IMR-90 (cell line): Measurements from ENCODE around the gene ALKBH5. TPM values are rescaled to one million over a fixed set of nuclear protein-coding genes. Genes with fewer than 3 reads are reported as not detected.

Experiments used
- ATAC-seq: fragments of 200-7000 bp; cut with Tn5 transposase; 2 replicates; pipeline ENCODE4 v1.9.1; 2020; ENCODE audit warnings: low read depth, mild to moderate bottlenecking, moderate library complexity
- BruUV-seq: library from RNA; stranded (reverse); fragments of 400-500 nt; replicated peaks from 2 replicates; lab custom pipeline; 2021; lab: Mats Ljungman, UMichigan
- CTCF ChIA-PET: fragments of 300-600 bp; formaldehyde crosslinking; extraction: SDS; loops from one replicate; lab custom pipeline; 2021; ENCODE audit warnings: antibody characterized with exemption; lab: Yijun Ruan, JAX
- POLR2A ChIA-PET: fragments of 300-600 bp; sonication (Branson Sonifier 250); formaldehyde crosslinking; loops from one replicate; lab custom pipeline; 2022; ENCODE audit warnings: antibody characterized with exemption; ENCODE audit not compliant: unreplicated experiment; lab: Charles Lee
- DNase-seq: peaks from one replicate; pipeline ENCODE4 v3.0.0; 2013
- H2AFZ ChIP-seq: replicated peaks from 2 replicates; pipeline ENCODE3; 2013; ENCODE audit warnings: low read length, mild to moderate bottlenecking; ENCODE audit not compliant: poor library complexity
- H2AK5ac ChIP-seq: 2 replicates; pipeline ENCODE4 v1.6.1; 2013; ENCODE audit warnings: low read depth, low read length, inconsistent platforms
- H2AK9ac ChIP-seq: replicated peaks from 2 replicates; pipeline ENCODE3; 2013; ENCODE audit warnings: mild to moderate bottlenecking, low read depth, low read length, moderate library complexity; ENCODE audit not compliant: poor library complexity
- H2BK120ac ChIP-seq: 2 replicates; pipeline ENCODE4 v1.6.1; 2013; ENCODE audit warnings: low read depth, low read length, inconsistent platforms
- H2BK15ac ChIP-seq: 3 replicates; pipeline ENCODE4 v1.6.1; 2013; ENCODE audit warnings: low read depth, low read length, inconsistent platforms
- H2BK20ac ChIP-seq: 2 replicates; pipeline ENCODE4 v1.6.1; 2013; ENCODE audit warnings: low read depth, mild to moderate bottlenecking, inconsistent platforms, low read length, moderate library complexity
- H2BK5ac ChIP-seq: 2 replicates; pipeline ENCODE4 v1.6.1; 2013; ENCODE audit warnings: mild to moderate bottlenecking, low read depth, low read length, inconsistent platforms; ENCODE audit not compliant: poor library complexity, severe bottlenecking
- H3K14ac ChIP-seq: replicated peaks from 2 replicates; pipeline ENCODE4 v1.6.1; 2013; ENCODE audit warnings: low read depth, low read length, inconsistent platforms
- H3K18ac ChIP-seq: 2 replicates; pipeline ENCODE4 v1.6.1; 2013; ENCODE audit warnings: low read depth, low read length, control low read depth
- H3K23ac ChIP-seq: 2 replicates; pipeline ENCODE4 v1.6.1; 2013; ENCODE audit warnings: low read depth, low read length, inconsistent platforms
- H3K27ac ChIP-seq: 2 replicates; pipeline ENCODE4 v1.5.1; 2013; ENCODE audit warnings: mild to moderate bottlenecking, control low read depth, low read length; ENCODE audit not compliant: insufficient read depth
- H3K27me3 ChIP-seq: 2 replicates; pipeline ENCODE4 v1.6.1; 2013; ENCODE audit warnings: low read length; ENCODE audit not compliant: control insufficient read depth, insufficient read depth
- H3K36me3 ChIP-seq: 2 replicates; pipeline ENCODE4 v1.6.1; 2013; ENCODE audit warnings: low read length, mixed read lengths; ENCODE audit not compliant: control insufficient read depth, insufficient read depth
- H3K4ac ChIP-seq: 2 replicates; pipeline ENCODE4 v1.6.1; 2013; ENCODE audit warnings: low read depth, low read length, inconsistent platforms
- H3K4me1 ChIP-seq: 2 replicates; pipeline ENCODE4 v1.6.1; 2013; ENCODE audit warnings: low read length, mixed read lengths; ENCODE audit not compliant: control insufficient read depth, insufficient read depth
- H3K4me2 ChIP-seq: 2 replicates; pipeline ENCODE4 v1.6.1; 2013; ENCODE audit warnings: low read depth, mild to moderate bottlenecking, control low read depth, low read length, moderate library complexity
- H3K4me3 ChIP-seq: 2 replicates; pipeline ENCODE4 v1.5.1; 2013; ENCODE audit warnings: low read depth, mild to moderate bottlenecking, control low read depth, low read length, moderate library complexity; ENCODE audit not compliant: insufficient read depth
- H3K56ac ChIP-seq: 2 replicates; pipeline ENCODE4 v1.6.1; 2013; ENCODE audit warnings: low read length, inconsistent platforms; ENCODE audit not compliant: insufficient read depth; ENCODE audit errors: extremely low read depth
- H3K79me1 ChIP-seq, 2 experiments: 2 replicates each; pipeline ENCODE4 v1.6.1; 2013; ENCODE audit warnings: low read length in 2 of 2, inconsistent platforms in 1 of 2, low read depth in 1 of 2
- H3K9ac ChIP-seq: 2 replicates; pipeline ENCODE4 v1.6.1; 2013; ENCODE audit warnings: low read depth, low read length, control low read depth
- H3K9me1 ChIP-seq: 2 replicates; pipeline ENCODE4 v1.6.1; 2013; ENCODE audit warnings: low read length, inconsistent platforms; ENCODE audit not compliant: insufficient read depth
- H3K9me3 ChIP-seq: 2 replicates; pipeline ENCODE4 v1.6.1; 2013; ENCODE audit warnings: low read length; ENCODE audit not compliant: control insufficient read depth, insufficient read depth
- H4K20me1 ChIP-seq: 2 replicates; pipeline ENCODE4 v1.6.1; 2013; ENCODE audit warnings: low read length, inconsistent platforms; ENCODE audit not compliant: insufficient read depth
- H4K5ac ChIP-seq: 2 replicates; pipeline ENCODE4 v1.6.1; 2013; ENCODE audit warnings: mild to moderate bottlenecking, low read depth, low read length, control low read depth
- H4K8ac ChIP-seq, 2 experiments: 2 replicates each; pipeline ENCODE4 v1.6.1; 2013; ENCODE audit warnings: low read depth in 2 of 2, low read length in 2 of 2, control low read depth in 1 of 2, inconsistent platforms in 1 of 2
- H4K91ac ChIP-seq: 2 replicates; pipeline ENCODE4 v1.6.1; 2013; ENCODE audit warnings: low read depth, low read length, inconsistent platforms; ENCODE audit not compliant: insufficient read depth
- BHLHE40 ChIP-seq: fragments of 150-350 bp; IDR thresholded peaks from 2 replicates; pipeline ENCODE4 v1.6.1; 2016; ENCODE audit warnings: mild to moderate bottlenecking, low read depth, low read length
- CEBPB ChIP-seq: IDR thresholded peaks from 2 replicates; pipeline ENCODE4 v1.6.1; 2012; ENCODE audit warnings: low read depth, low read length, improper control_type of control experiment
- CHD1 ChIP-seq: IDR thresholded peaks from 2 replicates; pipeline ENCODE4 v1.6.1; 2012; ENCODE audit warnings: low read depth, low read length, improper control_type of control experiment
- FOS ChIP-seq: fragments of 150-350 bp; IDR thresholded peaks from 2 replicates; pipeline ENCODE4 v1.6.1; 2016; ENCODE audit warnings: low read depth, low read length
- MAFK ChIP-seq: IDR thresholded peaks from 2 replicates; pipeline ENCODE4 v1.6.1; 2012; ENCODE audit warnings: low read depth, low read length, improper control_type of control experiment
- MAZ ChIP-seq: IDR thresholded peaks from 2 replicates; pipeline ENCODE4 v1.6.1; 2012; ENCODE audit warnings: low read depth, mild to moderate bottlenecking, low read length, improper control_type of control experiment, moderate library complexity, borderline replicate concordance
- MXI1 ChIP-seq: IDR thresholded peaks from 2 replicates; pipeline ENCODE4 v1.6.1; 2012; ENCODE audit warnings: low read depth, mild to moderate bottlenecking, low read length, moderate library complexity, borderline replicate concordance
- NFE2L2 ChIP-seq: fragments of 150-350 bp; IDR thresholded peaks from 2 replicates; pipeline ENCODE4 v1.6.1; 2016; ENCODE audit warnings: low read depth, mild to moderate bottlenecking, low read length
- POLR2A ChIP-seq: IDR thresholded peaks from 2 replicates; pipeline ENCODE4 v1.6.1; 2012; ENCODE audit warnings: mild to moderate bottlenecking, low read depth, low read length
- RAD21 ChIP-seq: IDR thresholded peaks from 2 replicates; pipeline ENCODE4 v1.6.1; 2012; ENCODE audit warnings: low read length, improper control_type of control experiment
- RCOR1 ChIP-seq: IDR thresholded peaks from 2 replicates; pipeline ENCODE4 v1.6.1; 2012; ENCODE audit warnings: mild to moderate bottlenecking, low read length, improper control_type of control experiment; ENCODE audit not compliant: insufficient replicate concordance
- RFX5 ChIP-seq: IDR thresholded peaks from 2 replicates; pipeline ENCODE4 v1.8.0; 2012; ENCODE audit warnings: low read depth, mild to moderate bottlenecking, low read length, moderate library complexity
- SMC3 ChIP-seq: fragments of 150-350 bp; IDR thresholded peaks from 2 replicates; pipeline ENCODE4 v1.6.1; 2016; ENCODE audit warnings: low read depth, mild to moderate bottlenecking, antibody characterized with exemption, low read length, moderate library complexity
- WGBS, 2 experiments: methylation state at CpG; one replicate each; pipeline versions ENCODE4 v1.1.5 to v1.1.7; 2013; ENCODE audit warnings: missing lambda C conversion rate in 2 of 2; ENCODE audit not compliant: insufficient read length in 1 of 2; ENCODE audit errors: extremely low coverage in 2 of 2; 5-methylcytosine and 5-hydroxymethylcytosine counted together
- dilution Hi-C: fragments of 300-500 bp; cut with HindIII; formaldehyde crosslinking; loops from one replicate; pipeline ENCODE4 v1.14.3; 2018; ENCODE audit warnings: low sequenced_read_pairs; ENCODE audit not compliant: unreplicated experiment
- in situ Hi-C: fragments of 300-500 bp; cut with MboI; formaldehyde crosslinking; loops from 3 replicates; pipeline ENCODE4 v1.14.3; 2019; ENCODE audit warnings: low sequenced_read_pairs, inconsistent platforms, mixed read lengths
- intact Hi-C: fragments of 100-400 bp; cut with micrococcal nuclease; formaldehyde crosslinking; loops from 2 replicates; pipeline ENCODE4 v1.10.0; 2022
- polyA plus RNA-seq, 3 experiments: library from polyadenylated mRNA; depleted of rRNA; stranded (reverse); fragments of >200 nt; gene quantifications; 2 replicates each; pipeline ENCODE4 v1.2.3, GENCODE V29; 2012; ENCODE audit warnings: low replicate concordance in 1 of 3
- total RNA-seq: library from RNA; depleted of rRNA; stranded (reverse); fragments of >200 nt; gene quantifications from 2 replicates; pipeline ENCODE4 v1.2.3, GENCODE V29; 2012
- TF ChIP-seq, protein P1 (sequence below): fragments of 150-350 bp; IDR thresholded peaks from 2 replicates; pipeline ENCODE4 v1.6.1; 2017; ENCODE audit warnings: mild to moderate bottlenecking, antibody characterized with exemption, low read length, low read depth
- TF ChIP-seq, protein P2 (sequence below): fragments of 150-350 bp; IDR thresholded peaks from 2 replicates; pipeline ENCODE4 v1.6.1; 2016; ENCODE audit warnings: low read depth, mild to moderate bottlenecking, low read length, moderate library complexity, borderline replicate concordance
- TF ChIP-seq, protein P3 (sequence below): conservative IDR thresholded peaks from 2 replicates; pipeline ENCODE4 v1.5.1; 2012; ENCODE audit warnings: mild to moderate bottlenecking, low read depth, low read length, improper control_type of control experiment

Gene ALKBH5
- total and polyA plus RNA-seq, 2 of the 4 experiments (the other 2 are of a cell fraction), result 57.6 to 79.6 TPM

DNA sequence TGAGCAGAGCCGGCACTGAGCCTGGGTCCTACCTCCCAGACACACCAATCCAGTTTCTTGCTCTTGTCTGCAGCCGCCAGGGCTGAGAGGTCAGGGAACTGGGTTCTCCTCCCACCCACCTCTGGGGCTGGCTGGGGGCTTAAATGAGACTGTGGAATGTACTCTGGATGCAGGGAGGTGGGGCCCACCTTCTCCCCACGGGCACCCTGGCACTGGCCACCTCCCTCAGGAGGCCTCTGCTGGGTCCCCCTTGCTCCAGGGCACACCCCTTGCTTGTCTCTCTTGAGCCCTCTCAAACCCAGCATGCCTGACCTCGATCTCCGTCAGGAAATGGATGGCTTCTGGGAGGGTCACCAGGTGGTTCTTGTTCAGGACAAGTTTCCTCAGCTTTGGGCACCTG lies 68.5 kb downstream of the ALKBH5 start:
- no peak overlapping the region for H3K14ac ChIP-seq
- ChIA-PET POLR2A (no interaction called here), CTCF (no interaction called here)
- TF ChIP-seq MAFK (no peak), RFX5 (no peak), MAZ (no peak), MXI1 (no peak), CEBPB (no peak), BHLHE40 (no peak), CHD1 (no peak), FOS (no peak), POLR2A (no peak), SMC3 (no peak), RAD21 (no peak), NFE2L2 (no peak), RCOR1 (no peak)
- TF ChIP-seq, protein P1, sequence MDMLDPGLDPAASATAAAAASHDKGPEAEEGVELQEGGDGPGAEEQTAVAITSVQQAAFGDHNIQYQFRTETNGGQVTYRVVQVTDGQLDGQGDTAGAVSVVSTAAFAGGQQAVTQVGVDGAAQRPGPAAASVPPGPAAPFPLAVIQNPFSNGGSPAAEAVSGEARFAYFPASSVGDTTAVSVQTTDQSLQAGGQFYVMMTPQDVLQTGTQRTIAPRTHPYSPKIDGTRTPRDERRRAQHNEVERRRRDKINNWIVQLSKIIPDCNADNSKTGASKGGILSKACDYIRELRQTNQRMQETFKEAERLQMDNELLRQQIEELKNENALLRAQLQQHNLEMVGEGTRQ, result no peak
- TF ChIP-seq, protein P2, sequence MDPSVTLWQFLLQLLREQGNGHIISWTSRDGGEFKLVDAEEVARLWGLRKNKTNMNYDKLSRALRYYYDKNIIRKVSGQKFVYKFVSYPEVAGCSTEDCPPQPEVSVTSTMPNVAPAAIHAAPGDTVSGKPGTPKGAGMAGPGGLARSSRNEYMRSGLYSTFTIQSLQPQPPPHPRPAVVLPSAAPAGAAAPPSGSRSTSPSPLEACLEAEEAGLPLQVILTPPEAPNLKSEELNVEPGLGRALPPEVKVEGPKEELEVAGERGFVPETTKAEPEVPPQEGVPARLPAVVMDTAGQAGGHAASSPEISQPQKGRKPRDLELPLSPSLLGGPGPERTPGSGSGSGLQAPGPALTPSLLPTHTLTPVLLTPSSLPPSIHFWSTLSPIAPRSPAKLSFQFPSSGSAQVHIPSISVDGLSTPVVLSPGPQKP, result no peak
- TF ChIP-seq, protein P3, sequence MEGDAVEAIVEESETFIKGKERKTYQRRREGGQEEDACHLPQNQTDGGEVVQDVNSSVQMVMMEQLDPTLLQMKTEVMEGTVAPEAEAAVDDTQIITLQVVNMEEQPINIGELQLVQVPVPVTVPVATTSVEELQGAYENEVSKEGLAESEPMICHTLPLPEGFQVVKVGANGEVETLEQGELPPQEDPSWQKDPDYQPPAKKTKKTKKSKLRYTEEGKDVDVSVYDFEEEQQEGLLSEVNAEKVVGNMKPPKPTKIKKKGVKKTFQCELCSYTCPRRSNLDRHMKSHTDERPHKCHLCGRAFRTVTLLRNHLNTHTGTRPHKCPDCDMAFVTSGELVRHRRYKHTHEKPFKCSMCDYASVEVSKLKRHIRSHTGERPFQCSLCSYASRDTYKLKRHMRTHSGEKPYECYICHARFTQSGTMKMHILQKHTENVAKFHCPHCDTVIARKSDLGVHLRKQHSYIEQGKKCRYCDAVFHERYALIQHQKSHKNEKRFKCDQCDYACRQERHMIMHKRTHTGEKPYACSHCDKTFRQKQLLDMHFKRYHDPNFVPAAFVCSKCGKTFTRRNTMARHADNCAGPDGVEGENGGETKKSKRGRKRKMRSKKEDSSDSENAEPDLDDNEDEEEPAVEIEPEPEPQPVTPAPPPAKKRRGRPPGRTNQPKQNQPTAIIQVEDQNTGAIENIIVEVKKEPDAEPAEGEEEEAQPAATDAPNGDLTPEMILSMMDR, result no peak
- H3K27me3 ChIP-seq, result no peaks in the 10 kb centered on the region
- H4K20me1 ChIP-seq, result peaks cover 36% of the 10 kb centered on the region
- H3K23ac ChIP-seq, result no peak overlapping the region
- H3K4ac ChIP-seq, result no peak overlapping the region
- no peak overlapping the region for H3K18ac ChIP-seq
- H3K9me3 ChIP-seq, result no peaks in the 10 kb centered on the region
- no peak overlapping the region for H2BK5ac ChIP-seq
- no peak overlapping the region for H2AFZ ChIP-seq
- H2BK20ac ChIP-seq, result no peak overlapping the region
- H4K8ac ChIP-seq, result no peak overlapping the region
- H4K91ac ChIP-seq, result no peak overlapping the region
- no peak overlapping the region for H3K4me2 ChIP-seq
- in situ Hi-C loops (no loop called here), intact Hi-C loops (no loop called here), dilution Hi-C loops (no loop called here)
- H3K4me3 ChIP-seq, result no peak overlapping the region
- DNase-seq (no peak), ATAC-seq (no peak)
- no peak overlapping the region for H2BK120ac ChIP-seq
- no peak overlapping the region for H4K5ac ChIP-seq
- no peak overlapping the region for H3K56ac ChIP-seq
- BruUV-seq, result no TSS peak
- H3K9me1 ChIP-seq, result no peaks in the 10 kb centered on the region
- H2AK5ac ChIP-seq, result no peak overlapping the region
- no peak overlapping the region for H2BK15ac ChIP-seq
- H3K27ac ChIP-seq, result no peak overlapping the region
- H3K79me1 ChIP-seq, result peaks cover 15 to 49% of the 10 kb centered on the region in 2 experiments
- peaks cover under 1% of the 10 kb centered on the region for H3K4me1 ChIP-seq
- H2AK9ac ChIP-seq, result no peak overlapping the region
- no peak overlapping the region for H3K9ac ChIP-seq
- peaks cover 84% of the 10 kb centered on the region for H3K36me3 ChIP-seq
- WGBS, 2 experiments, result 100% methylated on average over 1 of the region's 5 CpGs; no CpG with 5 or more reads in 1 of the 2 experiments
